HG03108 (cell line): ENCODE measurements around the gene CHN2.

Experiments used
- ATAC-seq: cut with Tn5 transposase; IDR thresholded peaks from one replicate; pipeline ENCODE4 v1.9.1; 2021; ENCODE audit warnings: moderate library complexity; ENCODE audit not compliant: unreplicated experiment

Gene CHN2

GRCh38 chr7:29281782-29282541, 87.4 kb downstream of the CHN2 start:
- ATAC-seq, result no peak

- no peak for ATAC-seq
Observed at GRCh38 chr7:29282819-29283414, 88.3 kb downstream of the CHN2 start.

GRCh38 chr7:29284696-29285443, 90.3 kb downstream of the CHN2 start:
- ATAC-seq, result no peak

- no peak for ATAC-seq
Observed at GRCh38 chr7:29285444-29285793, 90.8 kb downstream of the CHN2 start.

GRCh38 chr7:29285861-29286260, 91.3 kb downstream of the CHN2 start:
- no peak for ATAC-seq

- ATAC-seq, result no peak
Observed at GRCh38 chr7:29287366-29287765, 92.8 kb downstream of the CHN2 start.

GRCh38 chr7:29288181-29289091, 93.9 kb downstream of the CHN2 start:
- ATAC-seq, result no peak

GRCh38 chr7:29289156-29290021, 94.8 kb downstream of the CHN2 start:
- peak; percentile 56 for ATAC-seq

GRCh38 chr7:29290829-29291228, 96.3 kb downstream of the CHN2 start:
- no peak for ATAC-seq

- no peak for ATAC-seq
Observed at GRCh38 chr7:29291723-29292618, 97.4 kb downstream of the CHN2 start.

GRCh38 chr7:29292886-29293658, 98.5 kb downstream of the CHN2 start:
- no peak for ATAC-seq

- no peak for ATAC-seq
Observed at GRCh38 chr7:29296421-29296820, 101.8 kb downstream of the CHN2 start.

GRCh38 chr7:29297194-29297890, 102.8 kb downstream of the CHN2 start:
- ATAC-seq, result no peak

- no peak for ATAC-seq
Observed at GRCh38 chr7:29299086-29299485, 104.5 kb downstream of the CHN2 start.

- no peak for ATAC-seq
Observed at GRCh38 chr7:29300026-29300480, 105.5 kb downstream of the CHN2 start.

GRCh38 chr7:29300649-29301048, 106.1 kb downstream of the CHN2 start:
- ATAC-seq, result no peak

- no peak for ATAC-seq
Observed at GRCh38 chr7:29302666-29303395, 108.3 kb downstream of the CHN2 start.
